GM12873 (cell line): ENCODE measurements around the gene TMEFF1.

Source experiments
- TF ChIP-seq, protein P1 (sequence below): IDR thresholded peaks from 2 replicates; pipeline ENCODE4 v1.5.1; 2012; ENCODE audit warnings: low read depth, mild to moderate bottlenecking, moderate library complexity, low read length, control low read depth; ENCODE audit not compliant: insufficient read depth; ENCODE audit errors: missing control alignments

Gene TMEFF1

DNA sequence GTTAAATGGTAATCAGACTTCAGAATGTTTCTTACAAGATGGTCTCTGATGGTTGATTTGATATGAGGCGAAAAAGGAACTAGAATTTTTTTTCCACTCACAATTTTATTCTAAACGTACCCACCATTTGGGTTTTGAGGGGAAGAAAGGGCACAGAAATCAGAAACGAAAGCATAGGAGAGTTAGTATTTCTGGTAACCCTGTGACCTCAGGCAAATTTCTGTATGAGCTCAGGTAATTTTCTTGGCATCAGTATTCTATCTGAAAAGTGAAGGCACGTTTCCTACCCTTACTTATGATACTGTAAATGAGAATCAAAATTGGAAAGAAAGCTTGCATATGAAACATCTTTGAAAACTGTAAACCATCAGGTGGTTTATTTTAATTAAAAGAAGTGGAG is 26.5 kb downstream of the TMEFF1 start:
- TF ChIP-seq, protein P1, sequence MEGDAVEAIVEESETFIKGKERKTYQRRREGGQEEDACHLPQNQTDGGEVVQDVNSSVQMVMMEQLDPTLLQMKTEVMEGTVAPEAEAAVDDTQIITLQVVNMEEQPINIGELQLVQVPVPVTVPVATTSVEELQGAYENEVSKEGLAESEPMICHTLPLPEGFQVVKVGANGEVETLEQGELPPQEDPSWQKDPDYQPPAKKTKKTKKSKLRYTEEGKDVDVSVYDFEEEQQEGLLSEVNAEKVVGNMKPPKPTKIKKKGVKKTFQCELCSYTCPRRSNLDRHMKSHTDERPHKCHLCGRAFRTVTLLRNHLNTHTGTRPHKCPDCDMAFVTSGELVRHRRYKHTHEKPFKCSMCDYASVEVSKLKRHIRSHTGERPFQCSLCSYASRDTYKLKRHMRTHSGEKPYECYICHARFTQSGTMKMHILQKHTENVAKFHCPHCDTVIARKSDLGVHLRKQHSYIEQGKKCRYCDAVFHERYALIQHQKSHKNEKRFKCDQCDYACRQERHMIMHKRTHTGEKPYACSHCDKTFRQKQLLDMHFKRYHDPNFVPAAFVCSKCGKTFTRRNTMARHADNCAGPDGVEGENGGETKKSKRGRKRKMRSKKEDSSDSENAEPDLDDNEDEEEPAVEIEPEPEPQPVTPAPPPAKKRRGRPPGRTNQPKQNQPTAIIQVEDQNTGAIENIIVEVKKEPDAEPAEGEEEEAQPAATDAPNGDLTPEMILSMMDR, result no peak

DNA sequence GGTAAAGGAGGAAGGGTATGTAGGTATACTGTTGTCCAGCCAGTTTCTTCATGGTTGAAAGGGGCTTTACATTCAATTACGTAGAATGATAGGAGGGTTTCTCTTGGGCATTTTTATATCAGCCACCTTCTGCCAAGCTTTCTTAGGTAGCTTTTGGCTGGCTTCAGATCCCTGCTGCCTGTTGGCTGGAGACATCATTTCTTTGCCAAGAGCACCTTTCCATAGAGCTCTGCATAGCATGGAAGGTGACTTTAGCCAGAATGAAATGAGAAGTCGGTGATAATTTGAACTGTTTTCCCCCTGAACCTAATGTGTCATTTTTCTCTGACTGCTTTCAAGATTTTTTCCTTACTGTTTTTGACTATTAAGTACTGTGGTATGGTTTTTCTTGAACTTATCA is 26.9 kb downstream of the TMEFF1 start:
- TF ChIP-seq, protein P1, result no peak

DNA sequence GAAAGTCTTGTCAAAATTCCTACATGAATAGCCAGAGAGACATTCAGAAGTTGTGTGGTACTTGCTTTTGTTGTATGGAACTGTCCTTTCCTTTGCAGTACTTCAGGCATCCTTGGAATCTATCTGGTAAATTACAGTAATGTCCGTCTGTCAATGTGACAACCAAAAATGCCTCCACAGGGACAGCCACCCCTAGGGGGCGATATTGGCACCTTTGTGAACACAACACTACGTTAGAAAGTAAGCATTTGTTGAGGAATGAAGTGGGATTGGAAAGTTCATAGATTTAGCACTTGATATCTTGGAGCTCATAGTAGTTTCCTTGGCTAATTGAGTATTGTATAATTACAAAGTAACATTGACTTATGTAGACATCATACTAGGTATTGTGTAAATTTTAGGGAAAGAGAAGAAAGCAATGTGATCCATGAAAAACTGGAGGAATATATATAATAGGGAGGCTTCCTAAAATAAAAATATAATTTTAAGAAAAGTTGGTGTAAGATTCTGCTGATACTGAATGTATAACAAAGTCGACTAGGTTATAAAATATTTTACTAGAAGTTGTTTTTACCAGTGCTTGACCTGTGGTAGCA is 32.7 kb downstream of the TMEFF1 start:
- TF ChIP-seq, protein P1, result peak; percentile 82

DNA sequence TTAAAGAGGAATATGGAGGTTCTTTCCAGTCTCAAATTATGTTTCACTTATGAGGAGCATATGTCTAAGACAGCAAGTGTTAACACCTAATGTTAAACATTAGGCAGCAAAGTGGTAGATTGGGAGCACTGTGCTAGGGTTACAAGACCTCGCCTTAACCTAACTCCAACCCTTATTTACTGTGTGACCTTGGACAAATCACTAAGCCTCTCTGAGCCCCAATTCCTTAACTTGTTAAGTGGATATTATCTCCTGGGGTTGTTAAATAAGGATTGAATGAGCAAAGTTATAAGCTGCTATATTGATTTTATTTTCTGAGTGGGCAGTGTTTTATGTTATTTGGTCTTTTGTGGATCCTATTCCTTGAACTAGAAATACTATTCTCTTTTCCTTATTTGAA is 38.3 kb downstream of the TMEFF1 start:
- TF ChIP-seq, protein P1, result no peak

DNA sequence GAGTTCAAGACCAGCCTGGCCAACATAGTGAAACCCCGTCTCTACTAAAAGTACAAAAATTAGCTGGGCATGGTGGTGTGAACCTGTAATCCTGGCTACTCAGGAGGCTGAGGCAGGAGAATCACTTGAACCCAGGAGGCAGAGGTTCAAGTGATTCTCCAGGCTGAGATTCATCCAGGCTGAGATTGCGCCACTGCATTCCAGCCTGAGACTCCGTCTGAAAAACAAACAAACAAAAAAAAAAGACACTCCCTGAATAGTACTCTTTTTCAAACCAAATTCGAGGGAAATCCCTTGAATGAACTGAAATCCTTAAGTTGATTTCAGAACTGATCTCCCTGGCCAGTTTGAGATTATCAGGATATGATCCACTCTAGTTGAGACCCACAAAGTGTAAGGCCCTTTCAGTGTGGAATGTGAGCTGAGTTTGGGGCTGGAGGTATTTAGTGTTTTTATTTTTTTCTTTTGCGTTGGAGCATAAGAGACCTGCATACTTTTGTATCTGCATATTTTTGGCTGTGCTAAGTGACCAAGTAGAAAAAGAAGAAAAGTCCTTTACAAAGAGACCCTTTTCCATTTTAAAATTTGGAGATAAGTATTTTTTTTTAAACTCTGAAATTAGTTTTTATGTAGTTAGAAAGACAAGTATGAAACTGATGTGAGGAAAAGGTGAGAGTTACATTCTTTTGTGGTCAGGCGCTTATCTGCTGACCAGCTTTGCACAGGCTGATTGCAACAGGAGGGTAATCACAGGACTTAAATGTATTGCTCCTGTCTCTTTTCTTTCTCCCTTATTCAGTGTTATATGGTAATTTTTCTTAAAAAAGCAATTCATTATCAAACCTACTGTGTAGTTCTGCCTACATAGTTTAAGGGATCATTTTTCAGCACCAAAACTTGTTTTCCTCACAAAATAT is 42.9 kb downstream of the TMEFF1 start:
- TF ChIP-seq, protein P1, result no peak

DNA sequence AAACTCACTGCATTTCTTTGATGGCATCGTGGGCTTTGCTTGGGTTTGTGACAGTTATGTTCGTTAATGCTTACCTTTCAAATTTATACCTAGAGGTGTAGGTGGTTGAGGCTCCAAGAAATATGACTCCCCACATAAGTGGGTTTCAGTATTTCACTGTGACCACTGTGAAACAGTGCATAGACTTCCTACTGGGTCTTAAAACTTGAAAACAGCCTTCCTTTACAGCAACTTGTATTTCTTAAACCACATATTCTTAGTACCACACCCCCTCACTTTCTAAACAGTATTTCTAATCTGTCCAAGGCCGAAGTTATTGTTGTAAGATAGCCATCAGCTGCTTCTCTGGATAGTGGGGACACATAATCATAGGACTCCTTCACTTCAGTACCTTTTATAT is 48.3 kb downstream of the TMEFF1 start:
- TF ChIP-seq, protein P1, result no peak

DNA sequence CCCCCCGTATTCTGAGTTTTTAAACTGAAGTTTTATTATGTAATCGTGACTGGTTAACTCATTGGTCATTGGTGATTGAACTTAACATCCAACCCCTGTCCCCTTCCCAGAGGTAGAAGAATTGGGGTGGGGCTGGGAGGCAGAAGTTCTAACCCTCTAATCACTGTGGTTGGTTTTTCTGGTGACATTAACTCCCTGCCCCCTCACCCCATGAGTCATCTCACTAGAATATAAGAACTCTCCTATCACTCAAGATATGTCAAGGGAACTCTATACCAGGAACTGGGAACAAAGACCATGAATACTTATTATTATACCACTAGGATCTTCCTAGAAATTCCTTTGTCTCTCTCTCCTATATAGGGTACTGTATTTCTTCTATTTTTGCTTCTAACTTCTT is 52.6 kb downstream of the TMEFF1 start:
- TF ChIP-seq, protein P1, result no peak
